GM19455 (cell line): ENCODE data around the gene HDGFL2.

Source experiments
- ATAC-seq: cut with Tn5 transposase; IDR thresholded peaks from one replicate; pipeline ENCODE4 v1.9.1; 2021; ENCODE audit not compliant: unreplicated experiment

HDGFL2 gene

DNA sequence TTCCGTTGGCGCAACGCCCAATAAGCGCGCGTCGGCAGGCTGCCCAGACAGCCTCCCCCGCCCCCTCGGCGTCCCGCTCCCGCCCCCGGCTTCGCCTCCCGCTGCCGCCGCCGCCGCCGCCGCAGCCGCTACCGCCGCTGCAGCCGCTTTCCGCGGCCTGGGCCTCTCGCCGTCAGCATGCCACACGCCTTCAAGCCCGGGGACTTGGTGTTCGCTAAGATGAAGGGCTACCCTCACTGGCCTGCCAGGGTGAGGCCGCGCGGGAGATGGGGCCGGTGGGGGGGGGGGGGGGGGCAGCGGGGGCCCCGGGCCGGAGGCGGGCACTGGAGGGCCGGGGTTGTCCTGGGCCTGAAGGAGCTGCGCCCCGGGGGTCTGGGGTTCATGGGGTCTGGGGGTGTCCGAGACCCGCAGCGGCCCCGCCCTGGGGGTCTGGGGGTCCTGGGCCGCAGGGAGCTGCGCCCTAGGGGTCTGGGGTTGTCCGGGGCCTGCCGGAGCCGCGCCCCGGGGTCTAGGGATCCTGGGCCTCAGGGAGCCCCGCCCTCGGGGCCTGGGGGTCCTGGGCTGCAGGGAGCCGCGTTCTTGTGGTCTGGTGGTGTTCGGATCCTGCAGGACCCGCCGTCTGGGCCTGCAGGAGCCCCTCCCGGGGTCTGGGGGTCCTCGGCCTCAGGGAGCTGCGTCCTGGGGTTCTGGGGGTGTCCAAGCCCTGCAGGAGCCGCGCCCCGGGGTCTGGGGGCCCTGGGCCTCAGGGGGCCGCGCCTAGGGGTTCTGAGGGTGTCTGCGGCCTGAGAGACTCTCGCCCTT, at the start of gene HDGFL2:
HDGFL2 (plus strand) TSS at position 124 of the 801 bp plus-strand sequence; CDS start at position 178, 54 bp downstream.
- no peak for ATAC-seq

DNA sequence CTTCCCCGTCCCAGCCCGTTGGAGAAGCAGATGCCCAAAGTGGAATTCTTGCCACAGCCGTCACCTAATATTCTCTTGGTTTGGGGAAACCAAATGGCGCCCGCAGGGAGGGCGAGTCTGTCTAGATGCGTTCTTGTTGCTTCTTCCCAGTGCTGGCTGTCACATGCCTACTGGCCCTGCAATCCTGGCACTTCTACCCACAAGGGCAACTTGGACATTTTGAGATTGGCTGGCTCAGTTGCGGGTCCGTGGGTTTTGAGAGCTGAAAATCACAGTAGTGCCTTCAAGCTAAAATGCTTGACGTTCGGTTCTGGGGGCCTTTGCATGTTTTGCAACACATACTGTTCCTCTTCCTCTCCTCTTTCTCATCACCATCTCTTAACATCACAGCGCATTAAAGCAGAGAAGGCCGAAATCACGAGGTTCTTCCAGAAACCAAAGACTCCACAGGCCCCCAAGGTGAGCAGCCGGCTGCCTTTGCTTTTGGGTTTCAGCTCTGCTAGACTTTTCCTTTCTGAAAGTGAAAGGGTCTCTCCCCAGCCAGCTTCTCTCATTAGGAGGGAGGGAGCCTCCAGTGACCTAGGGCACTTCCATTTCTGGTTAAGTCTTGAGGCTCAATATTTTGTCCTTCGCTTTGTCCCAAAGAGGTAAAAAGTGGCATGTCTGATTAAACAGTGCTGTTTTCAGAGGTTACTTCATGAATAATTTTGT, 48.5 kb upstream of the HDGFL2 start:
- ATAC-seq: no peak

DNA sequence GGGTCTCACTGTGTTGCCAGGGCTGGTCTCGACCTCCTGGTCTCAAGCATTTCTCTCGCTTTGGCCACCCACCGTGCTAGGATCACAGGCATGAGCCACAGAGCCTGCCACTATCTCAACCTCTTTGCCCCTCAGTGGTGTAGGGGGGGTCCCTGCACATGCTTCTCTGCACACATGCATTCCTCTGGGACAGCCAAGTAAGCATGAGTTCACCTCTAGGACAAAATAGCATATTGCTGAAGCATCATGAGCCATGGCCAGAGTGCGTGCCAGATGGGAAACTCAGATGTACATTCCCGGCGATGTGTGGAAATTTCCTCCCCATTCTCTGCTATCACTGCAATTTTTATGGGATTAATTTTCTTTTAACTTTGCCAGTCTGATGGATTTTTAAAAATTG, 46.6 kb upstream of the HDGFL2 start:
- no peak for ATAC-seq

DNA sequence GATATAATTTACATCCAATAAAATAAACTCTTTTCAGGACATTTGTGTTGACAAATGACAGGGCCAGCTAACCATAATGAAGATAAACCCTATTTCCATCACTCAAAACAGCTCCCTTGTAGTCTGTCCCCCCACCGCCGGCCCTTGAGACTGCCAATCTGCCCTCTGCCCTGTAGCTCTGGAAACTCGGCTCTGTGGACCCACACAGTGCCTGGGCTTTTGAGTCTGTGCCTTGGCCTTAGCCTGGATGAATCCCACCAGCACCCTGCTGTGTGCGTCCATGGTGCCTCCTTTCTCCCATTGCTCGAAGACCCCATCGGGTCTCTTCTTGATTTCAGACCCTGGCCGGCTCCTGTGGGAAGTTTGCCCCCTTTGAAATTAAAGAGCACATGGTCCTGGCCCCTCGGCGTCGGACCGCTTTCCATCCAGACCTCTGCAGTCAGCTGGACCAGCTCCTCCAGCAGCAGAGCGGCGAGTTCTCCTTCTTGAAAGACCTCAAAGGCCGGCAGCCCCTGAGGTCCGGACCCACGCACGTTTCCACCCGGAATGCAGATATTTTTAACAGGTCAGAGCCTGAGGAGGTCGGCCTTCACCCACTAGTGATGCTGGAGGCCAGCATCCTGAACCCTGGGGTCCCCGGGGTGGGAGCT, 43.6 kb upstream of the HDGFL2 start:
- no peak for ATAC-seq

DNA sequence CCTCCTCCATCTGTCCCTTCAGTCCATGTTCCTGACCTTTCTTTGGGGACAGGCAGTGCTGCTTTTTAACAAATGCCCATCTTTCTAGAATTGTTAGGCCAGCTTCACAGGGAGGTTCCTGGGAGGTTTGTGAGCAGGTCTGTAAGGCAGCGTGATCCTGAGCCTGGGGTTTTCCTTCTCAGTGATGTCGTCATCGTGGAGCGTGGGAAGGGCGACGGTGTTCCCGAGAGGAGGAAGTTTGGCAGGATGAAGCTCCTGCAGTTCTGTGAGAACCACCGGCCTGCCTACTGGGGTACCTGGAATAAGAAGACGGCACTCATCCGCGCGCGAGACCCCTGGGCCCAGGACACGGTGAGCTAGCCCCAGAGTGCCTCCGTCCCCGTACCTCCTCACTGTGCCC, 42.8 kb upstream of the HDGFL2 start:
- ATAC-seq: no peak

DNA sequence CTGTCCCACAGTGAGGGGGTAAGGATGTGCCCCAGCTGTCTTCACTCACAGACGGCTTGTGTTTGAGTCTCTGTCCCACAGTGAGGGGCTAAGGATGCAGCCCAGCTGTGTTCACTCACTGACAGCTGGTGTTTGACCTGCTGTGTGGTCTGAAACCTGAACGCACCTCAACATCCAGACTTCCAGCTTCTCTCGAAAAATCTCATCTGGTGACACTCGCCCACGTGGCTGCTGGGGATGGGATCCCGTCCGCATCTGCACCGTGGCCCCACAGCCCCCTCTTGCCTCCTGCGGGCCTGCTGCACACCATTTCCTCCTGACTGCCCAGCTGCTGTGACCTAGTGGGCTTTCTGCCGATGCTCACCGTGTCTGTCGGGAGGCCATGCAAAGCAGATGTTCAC, 42.3 kb upstream of the HDGFL2 start:
- ATAC-seq: no peak

DNA sequence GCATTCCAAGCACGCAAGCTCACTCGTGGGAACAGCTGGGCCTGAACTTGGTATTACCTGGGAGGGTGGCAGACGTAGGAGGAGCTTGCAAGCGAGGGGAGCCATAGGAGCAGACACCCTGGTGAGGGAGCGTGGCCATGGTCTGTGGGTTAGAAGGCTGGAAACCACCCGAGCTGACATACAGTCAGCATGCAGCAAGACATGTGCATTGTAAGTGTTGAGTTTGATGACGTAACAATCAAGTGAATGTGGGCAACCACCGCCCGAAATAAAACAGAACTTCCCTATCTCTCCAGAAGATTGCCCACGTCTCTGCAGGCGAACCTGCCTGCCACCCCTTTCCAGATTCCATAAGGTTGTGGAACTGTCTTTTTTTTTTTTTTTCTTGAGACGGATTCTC, 41.3 kb upstream of the HDGFL2 start:
- no peak for ATAC-seq

DNA sequence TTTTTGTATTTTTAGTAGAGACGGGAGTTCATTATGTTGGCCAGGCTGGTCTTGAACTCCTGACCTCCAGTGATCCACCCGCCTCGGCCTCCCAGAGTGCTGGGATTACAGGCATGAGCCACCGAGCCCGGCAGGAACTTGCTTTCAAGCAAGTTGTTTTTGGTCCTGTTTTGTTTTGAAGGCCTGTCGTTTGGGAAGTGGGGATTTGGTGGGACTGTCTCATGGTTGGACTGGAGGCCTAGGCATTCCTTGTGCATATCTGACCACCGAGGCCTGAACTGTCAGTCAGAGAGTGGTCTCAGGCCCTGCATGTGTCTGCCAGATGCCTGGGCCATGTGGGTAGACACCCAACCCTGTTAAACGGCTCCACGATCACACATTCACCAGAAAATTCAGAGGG, 40.8 kb upstream of the HDGFL2 start:
- no peak for ATAC-seq

DNA sequence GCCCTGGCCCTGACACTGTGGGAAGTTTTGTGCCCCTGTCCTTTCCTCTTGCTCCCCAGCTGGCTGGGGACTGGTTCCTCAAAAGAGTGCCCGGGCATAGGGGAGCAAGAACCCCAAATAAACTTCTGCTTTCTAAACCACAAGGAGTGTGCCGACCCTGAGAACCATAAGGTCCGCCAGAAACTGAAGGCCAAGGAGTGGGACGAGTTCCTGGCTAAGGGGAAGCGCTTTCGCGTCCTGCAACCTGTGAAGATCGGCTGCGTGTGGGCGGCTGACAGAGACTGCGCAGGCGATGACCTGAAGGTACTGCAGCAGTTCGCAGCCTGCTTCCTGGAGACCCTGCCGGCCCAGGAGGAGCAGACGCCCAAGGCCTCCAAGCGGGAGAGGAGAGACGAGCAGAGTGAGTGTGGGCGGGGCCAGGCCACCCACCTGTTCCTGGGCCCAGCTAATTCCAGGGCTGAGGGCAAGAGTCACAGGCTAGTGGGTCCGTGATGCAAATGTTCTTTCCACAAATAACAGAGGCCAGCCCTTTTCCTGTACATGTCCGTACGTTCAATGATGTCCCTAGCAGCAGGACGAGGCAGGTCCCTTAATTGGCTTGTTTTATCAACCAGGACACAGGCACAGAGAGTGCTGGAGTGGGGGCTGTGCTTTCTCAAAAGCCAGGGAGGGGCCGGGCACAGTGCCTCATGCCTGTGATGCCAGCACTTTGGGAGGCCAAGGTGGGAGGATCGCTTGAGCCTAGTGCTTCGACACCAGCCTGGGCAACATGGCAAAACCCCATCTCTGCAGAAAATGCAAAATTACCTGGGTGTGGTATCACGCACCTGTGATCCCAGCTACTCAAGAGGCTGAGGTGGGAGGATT, 40.1 kb upstream of the HDGFL2 start:
- no peak for ATAC-seq

DNA sequence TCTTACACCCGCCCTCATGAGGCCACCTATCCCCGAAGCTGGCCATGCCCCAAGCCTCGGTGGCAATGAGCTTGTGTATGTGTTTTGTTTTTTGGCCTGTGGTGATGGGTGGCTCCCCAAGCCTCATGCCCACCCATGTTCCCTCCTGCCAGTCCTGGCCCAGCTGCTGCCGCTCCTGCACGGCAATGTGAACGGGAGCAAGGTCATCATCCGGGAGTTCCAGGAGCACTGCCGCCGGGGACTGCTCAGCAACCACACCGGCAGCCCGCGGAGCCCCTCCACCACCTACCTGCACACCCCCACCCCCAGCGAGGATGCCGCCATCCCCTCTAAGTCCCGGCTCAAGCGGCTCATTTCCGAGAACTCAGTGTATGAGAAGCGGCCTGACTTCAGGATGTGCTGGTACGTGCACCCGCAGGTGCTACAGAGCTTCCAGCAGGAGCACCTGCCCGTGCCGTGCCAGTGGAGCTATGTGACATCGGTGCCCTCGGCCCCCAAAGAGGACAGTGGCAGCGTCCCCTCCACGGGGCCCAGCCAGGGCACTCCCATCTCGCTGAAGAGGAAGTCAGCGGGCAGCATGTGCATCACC, 39.1 kb upstream of the HDGFL2 start:
- ATAC-seq: no peak

DNA sequence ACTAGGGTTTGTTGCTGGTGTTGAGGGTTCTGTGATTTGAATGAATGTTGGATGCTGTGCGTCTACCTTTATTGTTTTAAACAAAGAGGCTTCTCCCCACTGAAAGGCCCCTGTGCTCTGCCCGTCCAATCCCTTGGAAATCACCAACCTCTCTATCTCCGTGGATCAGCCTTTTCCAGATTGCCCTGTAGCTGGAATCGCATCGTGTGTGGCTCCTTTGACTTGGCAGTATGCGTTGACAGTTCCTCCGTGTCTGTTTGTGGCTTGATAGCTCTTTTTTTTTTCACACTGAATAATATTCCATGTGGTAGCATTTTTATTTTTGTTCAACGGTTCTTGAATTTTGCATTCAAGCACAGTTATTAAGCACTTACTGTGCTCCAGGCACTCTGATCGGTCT, 37.7 kb upstream of the HDGFL2 start:
- no peak for ATAC-seq

DNA sequence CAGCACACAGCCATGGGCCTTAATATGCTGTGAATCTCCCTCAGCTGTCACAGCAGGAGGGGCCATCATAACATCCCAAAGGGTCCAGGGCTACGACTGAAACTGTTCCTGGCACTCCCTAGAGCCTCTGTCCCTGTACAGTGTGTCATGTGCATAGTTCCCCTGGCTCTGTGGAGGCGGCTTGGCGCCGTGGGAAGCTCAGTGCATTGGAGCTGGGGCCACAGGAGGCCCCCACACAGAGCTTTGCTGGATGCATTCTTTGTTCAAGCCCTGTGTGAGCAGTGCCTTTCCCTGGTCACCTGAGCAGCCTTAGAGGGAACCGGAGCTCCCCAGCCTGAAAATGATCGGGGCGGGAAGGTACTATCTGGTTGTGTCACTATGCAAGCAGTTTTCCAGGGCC, 35.9 kb upstream of the HDGFL2 start:
- ATAC-seq: no peak

DNA sequence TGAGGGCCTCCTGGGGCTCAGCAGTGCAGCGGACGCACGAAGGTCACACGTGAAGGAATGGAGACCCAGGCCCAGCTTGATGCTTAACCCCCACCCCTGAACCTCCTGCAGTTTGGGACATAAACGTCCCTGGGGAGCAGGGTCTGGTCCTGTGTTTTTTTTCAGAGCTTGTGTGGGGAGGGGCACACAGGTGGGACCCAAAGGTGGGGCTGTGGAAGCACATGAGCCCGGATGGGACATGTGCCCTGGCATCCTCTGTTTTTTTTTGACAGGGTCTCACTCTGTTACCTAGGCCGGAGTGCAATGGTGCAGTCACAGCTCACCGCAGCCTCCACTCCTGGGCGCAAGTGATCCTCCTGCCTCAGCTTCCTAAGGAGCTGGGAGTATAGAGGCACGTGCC, 35.0 kb upstream of the HDGFL2 start:
- no peak for ATAC-seq

DNA sequence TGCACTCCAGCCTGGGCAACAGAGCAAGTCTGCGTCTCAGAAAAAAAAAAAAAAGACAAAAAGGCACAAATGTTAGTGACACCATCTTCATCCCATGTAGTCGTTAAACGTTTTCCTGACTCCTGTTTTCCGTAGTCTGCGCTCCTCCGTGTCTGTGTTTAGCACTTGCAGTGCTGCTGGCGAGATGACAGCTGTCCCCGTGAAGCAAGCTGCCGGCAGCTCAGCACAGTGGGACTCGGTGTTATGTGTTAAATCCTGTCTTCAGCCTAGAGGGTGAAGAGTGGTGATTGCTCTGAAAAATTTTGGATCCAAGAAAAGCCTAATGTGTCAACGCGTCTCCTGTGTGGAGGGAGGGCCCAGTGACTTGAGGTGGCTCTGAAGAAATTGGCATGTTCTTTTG, 32.9 kb upstream of the HDGFL2 start:
- no peak for ATAC-seq

DNA sequence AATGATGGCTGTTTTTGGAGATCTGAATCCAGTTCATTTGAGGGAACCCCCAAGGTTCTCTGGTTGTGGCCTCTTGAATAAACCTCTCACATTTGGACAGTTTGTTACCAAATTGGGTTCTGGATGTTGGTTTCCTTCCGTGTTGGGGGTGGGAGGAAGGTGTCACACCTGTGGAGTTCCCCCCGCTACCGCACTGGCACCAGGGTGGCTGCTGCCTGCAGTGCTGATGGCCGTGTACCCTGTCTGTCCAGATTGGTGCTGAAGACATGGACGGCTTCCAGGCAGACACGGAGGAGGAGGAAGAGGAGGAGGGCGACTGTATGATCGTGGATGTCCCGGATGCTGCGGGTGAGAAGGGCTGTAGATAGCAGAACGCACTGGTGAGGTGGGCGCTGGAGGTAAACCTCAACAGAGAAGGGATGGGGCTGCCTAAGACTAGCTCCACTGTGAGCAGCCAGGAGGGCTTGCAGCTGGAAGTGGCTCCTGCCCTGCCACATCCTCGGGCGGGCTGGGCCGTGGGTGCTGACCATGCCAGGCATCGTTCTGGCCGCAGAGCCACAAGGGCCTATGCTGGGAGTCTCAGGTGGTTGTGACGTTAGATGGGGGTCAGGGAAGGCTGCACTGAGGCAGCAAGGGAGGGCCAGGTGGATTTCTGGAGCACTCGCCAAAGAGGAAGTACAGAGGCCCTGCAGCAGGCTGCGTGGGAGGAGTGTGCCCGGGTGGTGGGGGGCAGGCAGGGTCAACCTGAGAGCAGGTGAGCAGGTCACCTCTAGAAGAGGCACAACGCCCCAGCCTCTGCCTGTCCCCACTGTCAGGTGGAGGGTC, 29.9 kb upstream of the HDGFL2 start:
- no peak for ATAC-seq

DNA sequence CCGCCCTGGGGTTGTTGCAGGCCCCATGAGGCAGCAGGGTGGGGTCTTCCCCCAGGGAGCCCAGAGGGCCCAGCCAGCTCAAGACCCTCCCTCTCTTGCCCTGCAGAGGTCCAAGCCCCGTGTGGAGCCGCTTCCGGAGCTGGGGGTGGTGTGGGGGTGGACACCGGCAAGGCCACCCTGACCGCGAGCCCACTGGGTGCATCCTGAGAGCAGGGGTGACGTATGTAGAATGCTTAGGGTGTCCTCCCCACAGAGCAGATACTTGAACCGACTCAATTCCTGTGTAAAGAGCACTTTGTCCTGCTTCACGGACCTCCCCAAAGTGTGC, 29.3 kb upstream of the HDGFL2 start:
- ATAC-seq: no peak

DNA sequence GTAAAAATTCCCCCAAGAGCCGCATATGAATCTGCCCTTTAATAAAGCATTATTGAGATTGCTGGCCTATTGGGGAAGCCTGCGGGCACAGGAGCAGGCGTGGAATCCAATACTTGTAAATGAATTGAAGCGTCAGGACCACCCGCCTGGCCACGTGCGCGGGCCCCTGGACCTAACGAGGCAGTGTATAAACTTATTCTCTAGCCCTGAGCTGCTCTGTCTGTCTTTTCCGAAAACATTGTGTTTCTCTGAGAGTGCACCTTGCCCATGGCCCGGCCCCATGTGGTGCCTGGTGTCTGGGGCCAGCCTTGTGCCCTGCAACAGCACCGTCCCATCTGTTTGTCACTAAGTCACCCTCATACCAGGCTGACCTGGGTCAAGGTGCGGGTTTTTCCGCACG, 28.9 kb upstream of the HDGFL2 start:
- ATAC-seq: no peak

DNA sequence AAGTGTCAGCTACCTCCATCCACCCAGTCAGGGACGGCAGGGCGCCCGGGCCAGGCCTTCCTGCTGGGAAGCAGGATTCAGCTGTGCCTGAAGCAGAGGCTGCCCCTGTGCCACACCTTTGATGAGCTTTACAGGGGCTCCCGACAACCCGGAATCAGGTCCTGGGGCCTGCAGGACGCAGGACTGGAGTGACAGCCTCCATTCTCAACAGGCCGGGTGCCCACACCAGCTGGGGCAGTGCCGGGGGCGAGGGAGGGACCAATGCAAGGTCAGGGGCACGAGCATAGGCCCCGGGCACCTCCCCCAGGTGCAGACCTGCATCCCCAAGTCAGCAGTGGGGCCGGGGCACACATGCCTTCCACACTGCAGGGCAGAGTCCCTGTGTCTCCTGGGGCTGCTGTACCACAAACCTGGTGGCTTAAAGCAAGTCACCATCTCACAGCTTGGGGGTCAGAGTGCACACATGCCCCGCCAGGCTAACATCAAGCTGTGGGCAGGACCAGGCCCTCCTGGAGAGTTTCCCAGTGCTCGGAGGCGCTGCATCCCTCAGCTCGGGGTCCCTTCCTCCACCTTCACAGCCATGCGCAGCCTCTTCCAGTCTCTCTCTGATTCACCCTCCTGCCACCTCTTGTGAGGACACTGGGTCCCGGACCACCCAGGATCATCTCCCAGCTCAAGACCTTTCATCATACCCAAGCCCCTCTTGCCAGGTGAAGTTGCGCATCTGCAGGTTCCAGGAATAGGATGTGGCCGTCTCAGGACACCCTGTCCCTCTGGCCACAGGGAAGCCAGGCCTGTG, 27.9 kb upstream of the HDGFL2 start:
- ATAC-seq: no peak
